Transverse colon (tissue), 4 donors: ENCODE measurements around the gene RBM3.

ENCODE experiments used
- CTCF ChIP-seq, 5 experiments: fragments of 200-600 bp in 3 of 5; fragments of 450-650 bp in 2 of 5; sonication (generic) in 3 of 5; IDR thresholded peaks; 1 replicate in 2 of 5; 2 replicates in 3 of 5; pipeline ENCODE4 v1.5.1; 2016 to 2017; ENCODE audit warnings: antibody characterized with exemption in 5 of 5, inconsistent platforms in 3 of 5, mild to moderate bottlenecking in 2 of 5, moderate library complexity in 1 of 5
- EP300 ChIP-seq: sonication (generic); formaldehyde crosslinking; IDR thresholded peaks from one replicate; pipeline ENCODE4 v1.6.1; 2017; ENCODE audit warnings: antibody characterized with exemption, low read depth
- POLR2A ChIP-seq: fragments of 450-650 bp; IDR thresholded peaks from one replicate; pipeline ENCODE4 v1.6.1; 2016; ENCODE audit warnings: antibody characterized with exemption, mild to moderate bottlenecking, moderate library complexity
- POLR2AphosphoS5 ChIP-seq, 3 donors: sonication (generic); formaldehyde crosslinking; IDR thresholded peaks; one replicate each; pipeline ENCODE4 v1.6.1; 2016; ENCODE audit warnings: antibody characterized with exemption in 3 of 3

GRCh38 chrX:48591255-48591791 lies 17.0 kb downstream of the RBM3 start:
- peak in 1 of 5 experiments; percentile 11 for TF ChIP-seq CTCF (IDR thresholded peaks at IDR 0.05)
- no peak for TF ChIP-seq POLR2A
- TF ChIP-seq EP300: peak; percentile 36
- TF ChIP-seq POLR2AphosphoS5 (IDR thresholded peaks at IDR 0.05): peak in 1 of 3 donors; percentile 63
